Hepatocyte (in vitro differentiated cells): ENCODE data around the gene ECT2L. TPM values are rescaled to one million over a fixed set of nuclear protein-coding genes. Genes with fewer than 3 reads are reported as not detected.

Source experiments
- DNase-seq: peaks from one replicate; pipeline ENCODE4 v3.0.0-alpha.2; 2016; ENCODE audit warnings: low spot score
- H2AFZ ChIP-seq: fragments of 200-600 bp; sonication (generic); 2 replicates; pipeline ENCODE4 v1.6.0; 2016; ENCODE audit warnings: antibody characterized with exemption, mild to moderate bottlenecking
- H3K27ac ChIP-seq: fragments of 200-600 bp; sonication (generic); 2 replicates; pipeline ENCODE4 v1.5.1; 2016; ENCODE audit warnings: mild to moderate bottlenecking
- H3K27me3 ChIP-seq: fragments of 200-600 bp; sonication (generic); 2 replicates; pipeline ENCODE4 v1.6.1; 2016
- H3K36me3 ChIP-seq: fragments of 200-600 bp; sonication (generic); replicated peaks from 2 replicates; pipeline ENCODE4 v1.5.1; 2016; ENCODE audit warnings: low read depth; ENCODE audit not compliant: insufficient read depth
- H3K4me1 ChIP-seq: fragments of 200-600 bp; sonication (generic); 2 replicates; pipeline ENCODE4 v1.5.1; 2016; ENCODE audit warnings: mild to moderate bottlenecking, moderate library complexity; ENCODE audit not compliant: insufficient read depth
- H3K4me2 ChIP-seq: fragments of 200-600 bp; sonication (generic); 2 replicates; pipeline ENCODE4 v1.6.0; 2016
- H3K4me3 ChIP-seq: fragments of 200-600 bp; sonication (generic); 2 replicates; pipeline ENCODE4 v1.5.1; 2016; ENCODE audit warnings: mild to moderate bottlenecking
- H3K79me2 ChIP-seq: fragments of 200-600 bp; sonication (generic); 2 replicates; pipeline ENCODE4 v1.6.0; 2017; ENCODE audit warnings: mild to moderate bottlenecking
- H3K9me2 ChIP-seq: fragments of 200-600 bp; sonication (generic); replicated peaks from 2 replicates; pipeline ENCODE4 v1.6.0; 2017; ENCODE audit warnings: mild to moderate bottlenecking; ENCODE audit not compliant: insufficient read depth
- H3K9me3 ChIP-seq: fragments of 200-600 bp; sonication (generic); 2 replicates; pipeline ENCODE4 v1.5.1; 2016; ENCODE audit warnings: low read depth, mild to moderate bottlenecking
- H4K20me1 ChIP-seq: fragments of 200-600 bp; sonication (generic); 2 replicates; pipeline ENCODE4 v1.6.0; 2016; ENCODE audit warnings: mild to moderate bottlenecking; ENCODE audit not compliant: insufficient read depth, poor library complexity, severe bottlenecking
- CTCF ChIP-seq: fragments of 200-600 bp; sonication (generic); IDR thresholded peaks from 2 replicates; pipeline ENCODE4 v1.5.1; 2016; ENCODE audit warnings: antibody characterized with exemption, mild to moderate bottlenecking; ENCODE audit not compliant: poor library complexity
- EZH2 ChIP-seq: fragments of 200-600 bp; sonication (generic); IDR thresholded peaks from 2 replicates; pipeline ENCODE4 v1.6.1; 2016; ENCODE audit warnings: antibody characterized with exemption, mild to moderate bottlenecking, borderline replicate concordance
- EZH2phosphoT487 ChIP-seq: fragments of 200-600 bp; sonication (generic); IDR thresholded peaks from one replicate; pipeline ENCODE4 v1.6.1; 2018; ENCODE audit warnings: antibody characterized with exemption, mild to moderate bottlenecking, low read depth, moderate library complexity; ENCODE audit not compliant: unreplicated experiment, severe bottlenecking
- WGBS: methylation state at CpG from one replicate; pipeline ENCODE4 v1.1.6; 2016; ENCODE audit warnings: low lambda C conversion rate; ENCODE audit errors: missing lambda C conversion rate; 5-methylcytosine and 5-hydroxymethylcytosine counted together
- polyA plus RNA-seq: library from polyadenylated mRNA; unstranded; fragments of >200 nt; fragmentation: Nextera tagmentation; extraction: Ambion mirVana; gene quantifications from 2 replicates; pipeline ENCODE4 v1.2.1, GENCODE V29; 2016
- total RNA-seq: library from RNA; depleted of rRNA; stranded (reverse); fragments of >200 nt; gene quantifications from 2 replicates; pipeline ENCODE4 v1.2.3, GENCODE V29; 2014

ECT2L gene
- total and polyA plus RNA-seq, 2 experiments from 2014 or later = not detected

DNA sequence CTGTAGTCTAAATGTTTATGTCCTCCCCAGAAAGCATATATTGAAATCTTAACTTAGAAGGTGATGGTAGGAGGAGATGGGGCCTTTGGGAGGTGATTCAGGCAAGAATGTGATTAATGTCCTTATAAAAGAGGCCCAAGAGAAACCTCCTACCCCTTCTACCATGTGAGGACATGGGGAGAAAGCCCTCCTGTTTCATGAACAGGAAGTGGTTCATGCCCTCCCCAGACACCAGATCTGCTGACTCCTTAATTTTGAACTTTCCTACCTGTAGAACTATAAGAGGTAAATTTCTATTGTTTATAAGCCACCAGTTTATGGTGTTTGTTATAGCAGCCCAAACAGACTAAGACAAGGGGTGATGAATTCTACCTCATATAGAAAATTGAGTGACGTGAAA is 8.7 kb upstream of the ECT2L start:
- Histone ChIP-seq H3K9me3 (no peaks in the 10 kb centered on the region), H3K4me2 (no peak overlapping the region), H3K79me2 (no peaks in the 10 kb centered on the region), H3K4me3 (no peak overlapping the region), H3K4me1 (no peaks in the 10 kb centered on the region), H3K36me3 (no peaks in the 10 kb centered on the region), H3K27ac (no peak overlapping the region), H3K27me3 (no peaks in the 10 kb centered on the region), H4K20me1 (no peaks in the 10 kb centered on the region), H3K9me2 (no peaks in the 10 kb centered on the region), H2AFZ (no peak overlapping the region)
- WGBS = 98% methylated on average over 1 of the region's 1 CpG
- DNase-seq = no peak
- TF ChIP-seq EZH2 = no peak

GRCh38 chr6:138796771-138797170 is 884 bp downstream of the ECT2L start:
- H3K27me3 ChIP-seq = no peaks in the 10 kb centered on the region
- H3K4me1 ChIP-seq = no peaks in the 10 kb centered on the region
- no peaks in the 10 kb centered on the region for H3K79me2 ChIP-seq
- no peak overlapping the region for H3K4me3 ChIP-seq
- no peak overlapping the region for H3K27ac ChIP-seq
- H3K9me3 ChIP-seq = no peaks in the 10 kb centered on the region
- no peak for TF ChIP-seq EZH2
- no peak for TF ChIP-seq CTCF
- no peak for TF ChIP-seq EZH2phosphoT487
- peaks cover 3% of the 10 kb centered on the region for H3K36me3 ChIP-seq
- 84% methylated on average over 2 of the region's 2 CpGs for WGBS
- DNase-seq = no peak
- H4K20me1 ChIP-seq = no peaks in the 10 kb centered on the region
- H2AFZ ChIP-seq = no peak overlapping the region
- H3K4me2 ChIP-seq = no peak overlapping the region
- H3K9me2 ChIP-seq = no peaks in the 10 kb centered on the region

GRCh38 chr6:138797806-138798446 is 2.0 kb downstream of the ECT2L start:
- H3K4me2 ChIP-seq = no peak overlapping the region
- DNase-seq = no peak
- TF ChIP-seq CTCF = no peak
- TF ChIP-seq EZH2 = no peak
- H2AFZ ChIP-seq = no peak overlapping the region
- no peaks in the 10 kb centered on the region for H4K20me1 ChIP-seq
- H3K9me3 ChIP-seq = no peaks in the 10 kb centered on the region
- H3K79me2 ChIP-seq = no peaks in the 10 kb centered on the region
- no peak overlapping the region for H3K4me3 ChIP-seq
- WGBS = 83% methylated on average over 4 of the region's 4 CpGs
- H3K9me2 ChIP-seq = no peaks in the 10 kb centered on the region
- no peaks in the 10 kb centered on the region for H3K36me3 ChIP-seq
- no peaks in the 10 kb centered on the region for H3K4me1 ChIP-seq
- H3K27me3 ChIP-seq = no peaks in the 10 kb centered on the region
- no peak overlapping the region for H3K27ac ChIP-seq

- no peak overlapping the region for H3K27ac ChIP-seq
- no peak overlapping the region for H2AFZ ChIP-seq
- no peaks in the 10 kb centered on the region for H3K27me3 ChIP-seq
- no peaks in the 10 kb centered on the region for H4K20me1 ChIP-seq
- no peaks in the 10 kb centered on the region for H3K9me2 ChIP-seq
- no peak for TF ChIP-seq EZH2
- TF ChIP-seq CTCF = no peak
- no peak for TF ChIP-seq EZH2phosphoT487
- H3K79me2 ChIP-seq = no peaks in the 10 kb centered on the region
- H3K4me3 ChIP-seq = no peak overlapping the region
- H3K36me3 ChIP-seq = no peaks in the 10 kb centered on the region
- no peak for DNase-seq
- no peaks in the 10 kb centered on the region for H3K9me3 ChIP-seq
- 71% methylated on average over 2 of the region's 2 CpGs for WGBS
- no peak overlapping the region for H3K4me2 ChIP-seq
- no peaks in the 10 kb centered on the region for H3K4me1 ChIP-seq
Measured at GRCh38 chr6:138800377-138801150, 4.7 kb downstream of the ECT2L start.
